ENCODE measurements around the gene LRRN2.
"Not testable (repeated sequence)": the region's sequence is repeated elsewhere in the genome, so short reads cannot be mapped to it uniquely, and the experiment has no call there.

Gene LRRN2

GRCh38 chr1:204629459-204629858, 56.1 kb downstream of the LRRN2 start:
- not testable (repeated sequence) for DNase-seq (ENCODE audit: low read depth)

- DNase-seq (ENCODE audit: low read depth) = no peak
Observed at GRCh38 chr1:204628868-204629267, 56.7 kb downstream of the LRRN2 start.

GRCh38 chr1:204627436-204627835, 58.1 kb downstream of the LRRN2 start:
- no peak for DNase-seq (ENCODE audit: low read depth)

- DNase-seq (ENCODE audit: low read depth) = no peak
Observed at GRCh38 chr1:204626381-204626780, 59.2 kb downstream of the LRRN2 start.

GRCh38 chr1:204624631-204625216, 60.8 kb downstream of the LRRN2 start:
- no peak for DNase-seq (ENCODE audit: low read depth)

- no peak for DNase-seq (ENCODE audit: low read depth)
Observed at GRCh38 chr1:204623894-204624361, 61.6 kb downstream of the LRRN2 start.

- no peak for DNase-seq (ENCODE audit: low read depth)
Observed at GRCh38 chr1:204623365-204623893, 62.1 kb downstream of the LRRN2 start.

- DNase-seq (ENCODE audit: low read depth) = no peak
Observed at GRCh38 chr1:204621996-204622395, 63.5 kb downstream of the LRRN2 start.

GRCh38 chr1:204621396-204621795, 64.1 kb downstream of the LRRN2 start:
- no peak for DNase-seq (ENCODE audit: low read depth)

GRCh38 chr1:204619721-204620120, 65.8 kb downstream of the LRRN2 start:
- no peak for DNase-seq (ENCODE audit: low read depth)

GRCh38 chr1:204618148-204618760, 67.3 kb downstream of the LRRN2 start:
- DNase-seq (ENCODE audit: low read depth) = no peak

GRCh38 chr1:204617256-204618147, 68.0 kb downstream of the LRRN2 start:
- no peak for DNase-seq (ENCODE audit: low read depth)

GRCh38 chr1:204616641-204617040, 68.9 kb downstream of the LRRN2 start:
- no peak for DNase-seq (ENCODE audit: low read depth)

- DNase-seq (ENCODE audit: low read depth) = no peak
Observed at GRCh38 chr1:204615881-204616280, 69.7 kb downstream of the LRRN2 start.

GRCh38 chr1:204613636-204614035, 71.9 kb downstream of the LRRN2 start:
- DNase-seq (ENCODE audit: low read depth) = no peak

- no peak for DNase-seq (ENCODE audit: low read depth)
Observed at GRCh38 chr1:204612326-204612725, 73.2 kb downstream of the LRRN2 start.

- DNase-seq (ENCODE audit: low read depth) = no peak
Observed at GRCh38 chr1:204611036-204611435, 74.5 kb downstream of the LRRN2 start.

- no peak for DNase-seq (ENCODE audit: low read depth)
Observed at GRCh38 chr1:204607910-204608309, 77.6 kb downstream of the LRRN2 start.

- no peak for DNase-seq (ENCODE audit: low read depth)
Observed at GRCh38 chr1:204605791-204606190, 79.7 kb downstream of the LRRN2 start.

GRCh38 chr1:204602871-204603542, 82.5 kb downstream of the LRRN2 start:
- DNase-seq (ENCODE audit: low read depth) = no peak

GRCh38 chr1:204602111-204602579, 83.4 kb downstream of the LRRN2 start:
- no peak for DNase-seq (ENCODE audit: low read depth)

GRCh38 chr1:204600968-204601367, 84.6 kb downstream of the LRRN2 start:
- DNase-seq (ENCODE audit: low read depth) = no peak

Measured in T follicular helper cell (primary cell).